HG02981 (cell line): ENCODE data around the gene SGPL1.

Experiments
- ATAC-seq: cut with Tn5 transposase; IDR thresholded peaks from one replicate; pipeline ENCODE4 v1.9.1; 2021; ENCODE audit warnings: mild to moderate bottlenecking, moderate library complexity; ENCODE audit not compliant: unreplicated experiment

Gene SGPL1

GRCh38 chr10:70879207-70879606 lies 63.5 kb downstream of the SGPL1 start:
- ATAC-seq: no peak

- peak; percentile 68 for ATAC-seq
These were observed 64.4 kb downstream of the SGPL1 start for GRCh38 chr10:70880077-70880534.

GRCh38 chr10:70884741-70885140 lies 69.0 kb downstream of the SGPL1 start:
- no peak for ATAC-seq

GRCh38 chr10:70885481-70885880 lies 69.7 kb downstream of the SGPL1 start:
- ATAC-seq: no peak

- ATAC-seq: no peak
These were observed 70.5 kb downstream of the SGPL1 start for GRCh38 chr10:70885931-70886903.

GRCh38 chr10:70886921-70887665 lies 71.3 kb downstream of the SGPL1 start:
- no peak for ATAC-seq

GRCh38 chr10:70887804-70888800 lies 72.4 kb downstream of the SGPL1 start, which contains the start of gene PCBD1:
PCBD1 (minus strand) TSS chr10:70888565; CDS start chr10:70888533, 32 bp downstream.
- ATAC-seq: peak; percentile 76

- ATAC-seq: no peak
These were observed 73.5 kb downstream of the SGPL1 start for GRCh38 chr10:70889291-70889690.

- ATAC-seq: no peak
These were observed 75.2 kb downstream of the SGPL1 start for GRCh38 chr10:70890917-70891431.

- ATAC-seq: no peak
These were observed 75.9 kb downstream of the SGPL1 start for GRCh38 chr10:70891627-70892026.

- ATAC-seq: no peak
These were observed 76.9 kb downstream of the SGPL1 start for GRCh38 chr10:70892631-70893030.

GRCh38 chr10:70893227-70894006 lies 77.7 kb downstream of the SGPL1 start:
- ATAC-seq: no peak

GRCh38 chr10:70894416-70894815 lies 78.7 kb downstream of the SGPL1 start:
- ATAC-seq: no peak

- ATAC-seq: no peak
These were observed 80.8 kb downstream of the SGPL1 start for GRCh38 chr10:70896551-70896950.

- no peak for ATAC-seq
These were observed 82.9 kb downstream of the SGPL1 start for GRCh38 chr10:70898687-70899086.

- ATAC-seq: no peak
These were observed 83.3 kb downstream of the SGPL1 start for GRCh38 chr10:70899096-70899495.

GRCh38 chr10:70901276-70901878 lies 85.6 kb downstream of the SGPL1 start:
- ATAC-seq: no peak

- ATAC-seq: no peak
These were observed 87.0 kb downstream of the SGPL1 start for GRCh38 chr10:70902661-70903261.
